GM12878 (cell line): ENCODE measurements around the gene DIAPH1. TPM values are rescaled to one million over a fixed set of nuclear protein-coding genes. Genes with fewer than 3 reads are reported as not detected.
A peak's percentile ranks its signal among the peaks of the same experiment; 100 is the strongest.

ENCODE experiments used
- ATAC-seq: fragments of 200-7000 bp; cut with Tn5 transposase; 3 replicates; pipeline ENCODE4 v1.9.1; 2020; ENCODE audit warnings: mild to moderate bottlenecking, moderate library complexity
- BruUV-seq: library from RNA; stranded (reverse); fragments of 400-500 nt; replicated peaks from 2 replicates; lab custom pipeline; 2021; lab: Mats Ljungman, UMichigan
- CTCF ChIA-PET: fragments of 300-600 bp; sonication (Branson Sonifier 250); formaldehyde crosslinking; extraction: SDS; loops from one replicate; lab custom pipeline; 2021; ENCODE audit warnings: inconsistent platforms; lab: Yijun Ruan, JAX
- POLR2A ChIA-PET: fragments of 350-600 bp; formaldehyde crosslinking; extraction: SDS; loops from one replicate; lab custom pipeline; 2021; ENCODE audit warnings: inconsistent platforms; lab: Charles Lee
- RAD21 ChIA-PET: fragments of 300-600 bp; sonication (Branson Sonifier 250); formaldehyde crosslinking; loops from one replicate; lab custom pipeline; 2023; ENCODE audit warnings: antibody characterized with exemption; ENCODE audit not compliant: unreplicated experiment; lab: Charles Lee
- SMC1A ChIA-PET: fragments of 300-600 bp; sonication (Branson Sonifier 250); formaldehyde crosslinking; loops from one replicate; lab custom pipeline; 2023; ENCODE audit not compliant: unreplicated experiment, uncharacterized antibody; lab: Charles Lee
- DNase-seq: peaks from one replicate; pipeline ENCODE4 v3.0.0-alpha.2; 2011; ENCODE audit warnings: low read depth, low spot score
- FAIRE-seq: peaks from 3 replicates; lab custom pipeline; 2011; peaks lifted over from hg19 to GRCh38; lab: Jason Lieb, UNC
- H2AFZ ChIP-seq: 2 replicates; pipeline ENCODE4 v1.6.0; 2011; ENCODE audit warnings: low read depth, low read length, control low read depth; ENCODE audit not compliant: control insufficient read depth
- H3K27ac ChIP-seq: 2 replicates; pipeline ENCODE4 v1.5.1; 2011; ENCODE audit warnings: control low read depth; ENCODE audit not compliant: control insufficient read depth, insufficient read depth
- H3K27me3 ChIP-seq, 2 experiments: replicated peaks in 1 of 2; 2 replicates each; pipeline versions ENCODE4 v1.6.0 to v1.6.1; 2011; ENCODE audit warnings: low read length in 1 of 2; ENCODE audit not compliant: control insufficient read depth in 2 of 2, insufficient read depth in 2 of 2
- H3K36me3 ChIP-seq, 2 experiments: 2 replicates each; pipeline ENCODE4 v1.5.1; 2011; ENCODE audit warnings: low read length in 1 of 2; ENCODE audit not compliant: control insufficient read depth in 2 of 2, insufficient read depth in 2 of 2
- H3K4me1 ChIP-seq: 2 replicates; pipeline ENCODE4 v1.6.1; 2011; ENCODE audit warnings: mild to moderate bottlenecking, low read length, moderate library complexity, mixed read lengths; ENCODE audit not compliant: control insufficient read depth, insufficient read depth
- H3K4me2 ChIP-seq: 2 replicates; pipeline ENCODE4 v1.6.0; 2011; ENCODE audit warnings: control low read depth; ENCODE audit not compliant: control insufficient read depth, insufficient read depth
- H3K4me3 ChIP-seq: fragments of 200-600 bp; sonication (generic); 2 replicates; pipeline ENCODE4 v1.5.1; 2016
- H3K79me2 ChIP-seq: 2 replicates; pipeline ENCODE4 v1.6.0; 2011; ENCODE audit warnings: low read length; ENCODE audit not compliant: control insufficient read depth, insufficient read depth
- H3K9ac ChIP-seq: 2 replicates; pipeline ENCODE4 v1.8.0; 2011; ENCODE audit warnings: low read length, control low read depth, mixed read lengths; ENCODE audit not compliant: control insufficient read depth, insufficient read depth
- H3K9me3 ChIP-seq: replicated peaks from 3 replicates; pipeline ENCODE4 v1.5.1; 2011; ENCODE audit warnings: mild to moderate bottlenecking, low read length; ENCODE audit not compliant: control insufficient read depth, insufficient read depth
- H4K20me1 ChIP-seq: 2 replicates; pipeline ENCODE4 v1.6.0; 2011; ENCODE audit not compliant: control insufficient read depth, insufficient read depth
- ATF7 ChIP-seq: fragments of 450-650 bp; IDR thresholded peaks from 2 replicates; pipeline ENCODE4 v1.6.1; 2016; ENCODE audit warnings: low read depth, mild to moderate bottlenecking
- BHLHE40 ChIP-seq, 2 experiments: fragments of 450-650 bp in 1 of 2; IDR thresholded peaks; 2 replicates each; pipeline ENCODE4 v1.6.1; 2011 to 2017; ENCODE audit warnings: low read depth in 2 of 2, borderline replicate concordance in 1 of 2, improper control_type of control experiment in 1 of 2, low read length in 1 of 2, mild to moderate bottlenecking in 1 of 2
- CREB1 ChIP-seq: IDR thresholded peaks from 2 replicates; pipeline ENCODE4 v1.6.1; 2012; ENCODE audit warnings: low read depth, mild to moderate bottlenecking, inconsistent platforms
- ETV6 ChIP-seq, 2 experiments: fragments of 450-650 bp in 1 of 2; IDR thresholded peaks in 1 of 2; conservative IDR thresholded peaks in 1 of 2; 2 replicates each; pipeline ENCODE4 v1.6.1; 2014; ENCODE audit warnings: antibody characterized with exemption in 1 of 2, borderline replicate concordance in 1 of 2, low read depth in 1 of 2, mild to moderate bottlenecking in 1 of 2, moderate library complexity in 1 of 2
- KDM1A ChIP-seq: fragments of 200-600 bp; sonication (generic); IDR thresholded peaks from 2 replicates; pipeline ENCODE4 v1.6.1; 2016; ENCODE audit warnings: borderline replicate concordance
- NBN ChIP-seq: fragments of 450-650 bp; IDR thresholded peaks from 2 replicates; pipeline ENCODE4 v1.6.1; 2016
- NFIC ChIP-seq: IDR thresholded peaks from 2 replicates; pipeline ENCODE4 v1.6.1; 2012; ENCODE audit warnings: low read depth, mild to moderate bottlenecking, inconsistent platforms, low read length, moderate library complexity
- NR2C2 ChIP-seq: IDR thresholded peaks from 2 replicates; pipeline ENCODE4 v1.6.1; 2011; ENCODE audit warnings: borderline replicate concordance, low read depth; ENCODE audit not compliant: control insufficient read depth, insufficient read length
- RELA ChIP-seq: fragments of 450-650 bp; IDR thresholded peaks from 2 replicates; pipeline ENCODE4 v1.8.0; 2014; ENCODE audit warnings: borderline replicate concordance; ENCODE audit not compliant: partially characterized antibody
- RFX5 ChIP-seq: IDR thresholded peaks from 2 replicates; pipeline ENCODE4 v1.6.1; 2011; ENCODE audit warnings: low read depth, low read length, improper control_type of control experiment
- SMAD5 ChIP-seq: IDR thresholded peaks from 2 replicates; pipeline ENCODE4 v1.6.1; 2016; ENCODE audit warnings: antibody characterized with exemption, low read depth
- STAT1 ChIP-seq: fragments of 450-650 bp; conservative IDR thresholded peaks from 2 replicates; pipeline ENCODE4 v1.6.1; 2014; ENCODE audit warnings: antibody characterized with exemption, mild to moderate bottlenecking
- STAT3 ChIP-seq: IDR thresholded peaks from 2 replicates; pipeline ENCODE4 v1.6.1; 2011; ENCODE audit warnings: low read depth, low read length, improper control_type of control experiment
- SUZ12 ChIP-seq: fragments of 200-600 bp; sonication (generic); IDR thresholded peaks from one replicate; pipeline ENCODE4 v1.6.1; 2018; ENCODE audit warnings: antibody characterized with exemption, mild to moderate bottlenecking; ENCODE audit not compliant: unreplicated experiment
- TAF1 ChIP-seq: IDR thresholded peaks from 2 replicates; pipeline ENCODE4 v1.6.1; 2011; ENCODE audit warnings: mild to moderate bottlenecking, low read depth, low read length, borderline replicate concordance
- WGBS: methylation state at CpG from one replicate; pipeline ENCODE4 v1.1.6; 2016; ENCODE audit warnings: low lambda C conversion rate; ENCODE audit not compliant: insufficient replicate concordance, insufficient coverage; ENCODE audit errors: missing lambda C conversion rate; 5-methylcytosine and 5-hydroxymethylcytosine counted together
- in situ Hi-C: fragments of 300-500 bp; cut with MboI; formaldehyde crosslinking; loops from 9 replicates; pipeline ENCODE4 v1.14.3; 2018; ENCODE audit warnings: mixed read lengths
- intact Hi-C: fragments of 100-400 bp; cut with micrococcal nuclease; formaldehyde crosslinking; loops from one replicate; pipeline ENCODE4 v1.14.2; 2022; ENCODE audit not compliant: unreplicated experiment
- polyA plus RNA-seq, 11 experiments: library from polyadenylated mRNA; depleted of rRNA in 4 of 11; unstranded in 6 of 11; stranded (reverse) in 5 of 11; fragments of >200 nt; fragmentation: Nextera tagmentation in 4 of 11; fragmentation: Illumina TruSeq in 1 of 11; extraction: Ambion mirVana in 4 of 11; extraction: Trizol in 1 of 11; gene quantifications; 1 replicate in 1 of 11; 2 replicates in 10 of 11; pipeline versions ENCODE4 v1.2.1 to v1.2.3, GENCODE V29; 2011 to 2016; ENCODE audit warnings: inconsistent platforms in 2 of 11, missing spikeins in 2 of 11, low read depth in 1 of 11
- total RNA-seq, 4 experiments: library from RNA; depleted of rRNA in 3 of 4; stranded (reverse); fragments of >200 nt in 3 of 4; fragmentation: Illumina TruSeq in 1 of 4; extraction: Trizol in 1 of 4; gene quantifications; 2 replicates each; pipeline versions ENCODE4 v1.2.1 to v1.2.3, GENCODE V29; 2013 to 2021
- TF ChIP-seq, protein P1 (sequence below): fragments of 450-650 bp; IDR thresholded peaks from 2 replicates; pipeline ENCODE4 v1.6.1; 2017; ENCODE audit warnings: antibody characterized with exemption, mild to moderate bottlenecking, moderate library complexity
- TF ChIP-seq, protein P2 (sequence below): IDR thresholded peaks from 2 replicates; pipeline ENCODE4 v1.6.1; 2011; ENCODE audit warnings: borderline replicate concordance, low read depth, mild to moderate bottlenecking, moderate library complexity, low read length; ENCODE audit not compliant: insufficient read depth, poor library complexity, severe bottlenecking

Gene DIAPH1
- total and polyA plus RNA-seq, 10 of the 15 experiments (the other 5 are each of a cell fraction or from before 2014, with no cell fraction given), result 37.8 to 168 (median 59.0) TPM

DNA sequence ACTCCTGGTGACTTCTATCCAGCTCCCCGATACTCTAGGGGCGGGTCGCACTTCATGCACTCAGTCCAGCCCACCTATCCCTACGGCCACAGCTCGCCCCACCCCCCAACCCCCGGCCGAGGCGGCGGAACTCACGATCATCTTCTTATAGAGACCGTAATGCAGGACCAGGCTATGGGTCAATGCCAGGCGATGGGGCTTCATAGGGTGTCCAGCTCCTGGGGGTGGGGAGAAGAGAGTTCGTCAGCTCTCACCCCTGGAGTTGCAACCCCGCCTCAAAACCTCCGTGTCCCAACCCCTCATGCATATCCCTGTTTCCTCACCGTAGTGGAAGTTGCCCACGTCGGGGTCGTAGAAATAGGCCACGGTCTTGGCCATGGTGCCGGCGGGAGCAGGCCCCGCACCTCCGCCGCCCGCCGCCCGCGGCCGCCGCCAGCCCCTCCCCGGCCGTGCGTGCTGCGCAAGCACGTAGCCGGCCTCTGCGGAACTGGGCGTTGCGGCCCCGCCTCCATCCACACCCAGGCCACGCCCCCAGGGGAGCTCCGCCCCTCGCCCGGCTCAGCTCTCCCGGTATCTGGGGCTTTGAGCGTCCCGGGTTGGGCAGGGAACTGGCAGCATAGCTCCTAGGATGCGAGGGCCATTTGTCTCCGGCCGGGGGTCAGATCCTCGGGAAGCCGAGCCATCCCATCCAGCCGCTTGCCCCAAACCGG is 17.8 kb upstream of the DIAPH1 start, which contains the start of the genes HDAC3 and RELL2:
Gene HDAC3 (minus strand): TSS at position 437 of the 710 bp plus-strand sequence. CDS start 59 bp downstream, at position 378.
Gene RELL2 (plus strand): TSS at position 585 of the 710 bp plus-strand sequence. CDS start 1,229 bp downstream, outside the sequence.
- Histone ChIP-seq H3K79me2 (peaks cover 55% of the 10 kb centered on the region), H4K20me1 (no peaks in the 10 kb centered on the region), H3K4me1 (peaks cover 41% of the 10 kb centered on the region), H3K27ac (peak within 1 kb of the TSS; percentile 86), H3K4me2 (peak within 1 kb of the TSS; percentile 98), H3K27me3 (no peaks in the 10 kb centered on the region), H3K36me3 (peaks cover 3 to 4% of the 10 kb centered on the region in 2 experiments; a peak in 3 of 4 replicates), H3K4me3 (peak within 1 kb of the TSS; percentile 85), H3K9ac (peak within 1 kb of the TSS; percentile 94), H2AFZ (peak within 1 kb of the TSS; percentile 95), H3K9me3 (no peaks in the 10 kb centered on the region)
- DNase-seq (no peak), FAIRE-seq (peak; percentile 52), ATAC-seq (peak; percentile 86)
- SMC1A ChIA-PET, result interaction anchor here (0.9 to 12.9 kb wide), 13 partner anchors 10 to 161 kb away, joined by 3 to 245 read pairs (median 6); partner anchors contain the start of genes DIAPH1, FCHSD1 and PCDHGC3
- intact Hi-C loops, result loop anchor here (5.0 kb wide), 1 partner anchor 124 kb away; no protein-coding TSS in a partner anchor
- RAD21 ChIA-PET, result interaction anchor here (0.5 to 8.2 kb wide), 18 partner anchors 14 to 632 kb away, joined by 3 to 124 read pairs (median 4); partner anchors contain the start of genes DELE1, DIAPH1, FCHSD1 and RNF14
- in situ Hi-C loops, result no loop called here
- POLR2A ChIA-PET, result interaction anchor here (0.5 to 11.5 kb wide), 19 partner anchors 9 to 1888 kb away, joined by 3 to 215 read pairs (median 5); partner anchors contain the start of genes DELE1, DIAPH1, FCHSD1 and RNF14
- under 1% methylated on average over 55 of the region's 55 CpGs for WGBS
- CTCF ChIA-PET, result interaction anchor here (0.6 to 11.2 kb wide), 22 partner anchors 10 to 328 kb away, joined by 3 to 137 read pairs (median 5); partner anchors contain the start of genes DELE1, DIAPH1 and FCHSD1
- BruUV-seq, result no TSS peak
- TF ChIP-seq STAT3 (no peak), BHLHE40 (IDR thresholded peaks at IDR 0.05; ENCODE audit: borderline replicate concordance in 1 of 2, low read depth in 2 of 2, low read length in 1 of 2) (peak; percentile 3 to 52; a peak in 1 of 4 replicates), SUZ12 (no peak), TAF1 (no peak; the same call in 1 of the 2 replicates), SMAD5 (no peak), CREB1 (peak; percentile 60), RFX5 (no peak), RELA (no peak), KDM1A (no peak), ETV6 (conservative IDR thresholded peaks at IDR 0.05 in 1 of 2, IDR thresholded peaks at IDR 0.05 in 1 of 2; ENCODE audit: borderline replicate concordance in 1 of 2, low read depth in 1 of 2) (no peak), NFIC (no peak), ATF7 (no peak), NR2C2 (no peak), STAT1 (no peak), NBN (0 out of 2 replicates have a peak, but pooled peaks have one; percentile 65)
- TF ChIP-seq, protein P1, sequence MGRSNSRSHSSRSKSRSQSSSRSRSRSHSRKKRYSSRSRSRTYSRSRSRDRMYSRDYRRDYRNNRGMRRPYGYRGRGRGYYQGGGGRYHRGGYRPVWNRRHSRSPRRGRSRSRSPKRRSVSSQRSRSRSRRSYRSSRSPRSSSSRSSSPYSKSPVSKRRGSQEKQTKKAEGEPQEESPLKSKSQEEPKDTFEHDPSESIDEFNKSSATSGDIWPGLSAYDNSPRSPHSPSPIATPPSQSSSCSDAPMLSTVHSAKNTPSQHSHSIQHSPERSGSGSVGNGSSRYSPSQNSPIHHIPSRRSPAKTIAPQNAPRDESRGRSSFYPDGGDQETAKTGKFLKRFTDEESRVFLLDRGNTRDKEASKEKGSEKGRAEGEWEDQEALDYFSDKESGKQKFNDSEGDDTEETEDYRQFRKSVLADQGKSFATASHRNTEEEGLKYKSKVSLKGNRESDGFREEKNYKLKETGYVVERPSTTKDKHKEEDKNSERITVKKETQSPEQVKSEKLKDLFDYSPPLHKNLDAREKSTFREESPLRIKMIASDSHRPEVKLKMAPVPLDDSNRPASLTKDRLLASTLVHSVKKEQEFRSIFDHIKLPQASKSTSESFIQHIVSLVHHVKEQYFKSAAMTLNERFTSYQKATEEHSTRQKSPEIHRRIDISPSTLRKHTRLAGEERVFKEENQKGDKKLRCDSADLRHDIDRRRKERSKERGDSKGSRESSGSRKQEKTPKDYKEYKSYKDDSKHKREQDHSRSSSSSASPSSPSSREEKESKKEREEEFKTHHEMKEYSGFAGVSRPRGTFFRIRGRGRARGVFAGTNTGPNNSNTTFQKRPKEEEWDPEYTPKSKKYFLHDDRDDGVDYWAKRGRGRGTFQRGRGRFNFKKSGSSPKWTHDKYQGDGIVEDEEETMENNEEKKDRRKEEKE, result no peak
- TF ChIP-seq, protein P2, sequence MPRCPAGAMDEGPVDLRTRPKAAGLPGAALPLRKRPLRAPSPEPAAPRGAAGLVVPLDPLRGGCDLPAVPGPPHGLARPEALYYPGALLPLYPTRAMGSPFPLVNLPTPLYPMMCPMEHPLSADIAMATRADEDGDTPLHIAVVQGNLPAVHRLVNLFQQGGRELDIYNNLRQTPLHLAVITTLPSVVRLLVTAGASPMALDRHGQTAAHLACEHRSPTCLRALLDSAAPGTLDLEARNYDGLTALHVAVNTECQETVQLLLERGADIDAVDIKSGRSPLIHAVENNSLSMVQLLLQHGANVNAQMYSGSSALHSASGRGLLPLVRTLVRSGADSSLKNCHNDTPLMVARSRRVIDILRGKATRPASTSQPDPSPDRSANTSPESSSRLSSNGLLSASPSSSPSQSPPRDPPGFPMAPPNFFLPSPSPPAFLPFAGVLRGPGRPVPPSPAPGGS, result no peak
